Measurements from ENCODE around the gene TRNAU1AP.
"Not testable (repeated sequence)": the region's sequence is repeated elsewhere in the genome, so short reads cannot be mapped to it uniquely, and the experiment has no call there.

Gene TRNAU1AP

GRCh38 chr1:28537457-28538199 is 15.3 kb upstream of the TRNAU1AP start:
- no peak for DNase-seq
- Histone ChIP-seq H2BK5ac (ENCODE audit: low read length) (no peak overlapping the region), H3K4ac (ENCODE audit: low read depth, low read length) (no peak overlapping the region), H3K9ac (ENCODE audit: low read length) (no peak overlapping the region), H2AK5ac (ENCODE audit: low read length) (no peak overlapping the region), H3K79me2 (ENCODE audit: control insufficient read depth, insufficient read depth, low read length) (no peaks in the 10 kb centered on the region), H3K4me3 (ENCODE audit: low read length) (no peak overlapping the region), H3K36me3 (ENCODE audit: control insufficient read depth, insufficient read depth, low read length) (peaks cover 23% of the 10 kb centered on the region), H3K4me1 (ENCODE audit: control insufficient read depth, low read depth, low read length) (no peaks in the 10 kb centered on the region), H2BK15ac (replicated peaks; ENCODE audit: low read depth) (no peak overlapping the region), H4K8ac (ENCODE audit: low read depth, low read length) (no peak overlapping the region), H2BK120ac (ENCODE audit: low read depth, low read length) (no peak overlapping the region), H3K4me2 (ENCODE audit: low read length) (no peak overlapping the region), H3K56ac (ENCODE audit: low read length) (no peak overlapping the region), H3K23ac (ENCODE audit: low read length) (no peak overlapping the region), H3K27ac (ENCODE audit: low read depth, low read length) (no peak overlapping the region), H4K5ac (ENCODE audit: low read length) (no peak overlapping the region), H3K27me3 (ENCODE audit: insufficient read depth, low read length, poor library complexity) (no peaks in the 10 kb centered on the region), H3K18ac (ENCODE audit: low read length) (no peak overlapping the region), H3K79me1 (ENCODE audit: low read length) (no peaks in the 10 kb centered on the region)
- WGBS (ENCODE audit: extremely low coverage, insufficient coverage, low lambda C conversion rate) = no CpG with 5 or more reads among the region's 8 CpGs

- Histone ChIP-seq H3K23ac (ENCODE audit: low read length) (no peak overlapping the region), H3K79me2 (ENCODE audit: control insufficient read depth, insufficient read depth, low read length) (no peaks in the 10 kb centered on the region), H3K79me1 (ENCODE audit: low read length) (no peaks in the 10 kb centered on the region), H3K9ac (ENCODE audit: low read length) (no peak overlapping the region), H2BK120ac (ENCODE audit: low read depth, low read length) (no peak overlapping the region), H3K27ac (ENCODE audit: low read depth, low read length) (no peak overlapping the region), H3K4me3 (ENCODE audit: low read length) (no peak overlapping the region), H3K4me1 (ENCODE audit: control insufficient read depth, low read depth, low read length) (no peaks in the 10 kb centered on the region), H3K27me3 (ENCODE audit: insufficient read depth, low read length, poor library complexity) (no peaks in the 10 kb centered on the region), H2BK15ac (replicated peaks; ENCODE audit: low read depth) (no peak overlapping the region), H4K8ac (ENCODE audit: low read depth, low read length) (no peak overlapping the region), H3K4ac (ENCODE audit: low read depth, low read length) (no peak overlapping the region), H2BK5ac (ENCODE audit: low read length) (no peak overlapping the region), H3K4me2 (ENCODE audit: low read length) (no peak overlapping the region), H3K56ac (ENCODE audit: low read length) (no peak overlapping the region), H4K5ac (ENCODE audit: low read length) (no peak overlapping the region), H3K36me3 (ENCODE audit: control insufficient read depth, insufficient read depth, low read length) (peaks cover 23% of the 10 kb centered on the region), H2AK5ac (ENCODE audit: low read length) (no peak overlapping the region), H3K18ac (ENCODE audit: low read length) (no peak overlapping the region)
- no peak for DNase-seq
- no CpG with 5 or more reads among the region's 6 CpGs for WGBS (ENCODE audit: extremely low coverage, insufficient coverage, low lambda C conversion rate)
These were observed 14.6 kb upstream of the TRNAU1AP start for GRCh38 chr1:28538286-28538685.

- H2BK5ac ChIP-seq (ENCODE audit: low read length) = no peak overlapping the region
- H3K27me3 ChIP-seq (ENCODE audit: insufficient read depth, low read length, poor library complexity) = no peaks in the 10 kb centered on the region
- no peak overlapping the region for H4K8ac ChIP-seq (ENCODE audit: low read depth, low read length)
- no peak overlapping the region for H2BK120ac ChIP-seq (ENCODE audit: low read depth, low read length)
- no peak overlapping the region for H3K23ac ChIP-seq (ENCODE audit: low read length)
- H4K5ac ChIP-seq (ENCODE audit: low read length) = no peak overlapping the region
- H3K4me3 ChIP-seq (ENCODE audit: low read length) = no peak overlapping the region
- no peak overlapping the region for H3K56ac ChIP-seq (ENCODE audit: low read length)
- H3K79me2 ChIP-seq (ENCODE audit: control insufficient read depth, insufficient read depth, low read length) = no peaks in the 10 kb centered on the region
- no CpG with 5 or more reads among the region's 7 CpGs for WGBS (ENCODE audit: extremely low coverage, insufficient coverage, low lambda C conversion rate)
- H3K27ac ChIP-seq (ENCODE audit: low read depth, low read length) = no peak overlapping the region
- peak; percentile 29 for DNase-seq
- H3K18ac ChIP-seq (ENCODE audit: low read length) = no peak overlapping the region
- peaks cover 19% of the 10 kb centered on the region for H3K36me3 ChIP-seq (ENCODE audit: control insufficient read depth, insufficient read depth, low read length)
- H3K4me2 ChIP-seq (ENCODE audit: low read length) = no peak overlapping the region
- no peak overlapping the region for H3K4ac ChIP-seq (ENCODE audit: low read depth, low read length)
- no peak overlapping the region for H2BK15ac ChIP-seq (replicated peaks; ENCODE audit: low read depth)
- no peak overlapping the region for H2AK5ac ChIP-seq (ENCODE audit: low read length)
- H3K4me1 ChIP-seq (ENCODE audit: control insufficient read depth, low read depth, low read length) = no peaks in the 10 kb centered on the region
- H3K9ac ChIP-seq (ENCODE audit: low read length) = no peak overlapping the region
- H3K79me1 ChIP-seq (ENCODE audit: low read length) = no peaks in the 10 kb centered on the region
These were observed 12.2 kb upstream of the TRNAU1AP start for GRCh38 chr1:28540651-28541050.

DNA sequence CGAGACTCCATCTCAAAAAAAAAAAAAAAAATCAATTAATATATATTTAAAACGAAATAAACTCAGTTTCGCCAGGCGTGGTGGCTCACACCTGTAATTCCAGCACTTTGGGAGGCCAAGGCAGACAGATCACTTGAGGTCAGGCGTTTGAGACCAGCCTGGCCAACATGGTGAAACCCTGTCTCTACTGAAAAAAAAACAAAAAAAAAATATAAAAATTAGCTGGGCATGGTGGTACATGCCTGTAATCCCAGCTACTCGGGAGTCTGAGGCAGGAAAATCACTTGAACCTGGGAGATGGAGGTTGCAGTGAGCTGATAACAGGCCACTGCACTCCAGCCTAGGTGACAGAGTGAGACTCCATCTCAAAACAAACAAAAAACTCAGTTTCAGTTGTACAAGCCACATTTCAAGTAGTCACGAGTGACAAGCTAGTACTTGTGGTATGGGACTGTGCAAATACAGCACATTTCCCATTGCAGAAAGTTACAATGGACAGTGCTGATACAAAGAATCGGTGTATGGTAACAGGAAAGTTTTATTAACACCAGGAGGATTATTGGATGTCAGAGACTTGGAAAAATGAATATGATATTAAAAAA is 11.4 kb upstream of the TRNAU1AP start:
- H3K18ac ChIP-seq (ENCODE audit: low read length); H3K4me3 ChIP-seq (ENCODE audit: low read length); H4K8ac ChIP-seq (ENCODE audit: low read depth, low read length); DNase-seq; H3K79me1 ChIP-seq (ENCODE audit: low read length); H3K9ac ChIP-seq (ENCODE audit: low read length); H3K79me2 ChIP-seq (ENCODE audit: control insufficient read depth, insufficient read depth, low read length); H3K27me3 ChIP-seq (ENCODE audit: insufficient read depth, low read length, poor library complexity); H2BK120ac ChIP-seq (ENCODE audit: low read depth, low read length); H3K23ac ChIP-seq (ENCODE audit: low read length); H2BK5ac ChIP-seq (ENCODE audit: low read length); H2AK5ac ChIP-seq (ENCODE audit: low read length); H3K4me1 ChIP-seq (ENCODE audit: control insufficient read depth, low read depth, low read length); H3K27ac ChIP-seq (ENCODE audit: low read depth, low read length); H2BK15ac ChIP-seq (replicated peaks; ENCODE audit: low read depth); H4K5ac ChIP-seq (ENCODE audit: low read length); H3K4me2 ChIP-seq (ENCODE audit: low read length); H3K56ac ChIP-seq (ENCODE audit: low read length); H3K4ac ChIP-seq (ENCODE audit: low read depth, low read length): not testable (repeated sequence)
- peaks cover 13% of the 10 kb centered on the region for H3K36me3 ChIP-seq (ENCODE audit: control insufficient read depth, insufficient read depth, low read length)
- WGBS (ENCODE audit: extremely low coverage, insufficient coverage, low lambda C conversion rate) = no CpG with 5 or more reads among the region's 8 CpGs

DNA sequence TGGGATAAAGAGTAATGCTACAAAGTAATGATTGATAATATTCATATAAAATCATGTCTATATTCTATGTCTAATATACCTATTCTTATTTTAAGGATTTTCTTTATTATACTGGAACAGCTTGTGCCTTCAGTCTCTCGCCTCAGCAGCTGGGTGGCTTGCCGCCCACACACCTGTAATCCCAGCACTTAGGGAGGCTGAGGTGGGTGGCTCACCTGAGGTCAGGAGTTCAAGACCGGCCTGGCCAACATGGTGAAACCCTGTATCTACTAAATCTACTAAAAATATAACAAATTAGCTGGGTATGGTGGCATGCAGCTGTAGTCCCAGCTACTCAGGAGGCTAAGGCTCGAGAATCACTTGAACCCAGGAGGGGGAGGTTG is 7.6 kb upstream of the TRNAU1AP start:
- H3K79me1 ChIP-seq (ENCODE audit: low read length) = no peaks in the 10 kb centered on the region
- H3K27ac ChIP-seq (ENCODE audit: low read depth, low read length) = no peak overlapping the region
- no peak overlapping the region for H3K4me3 ChIP-seq (ENCODE audit: low read length)
- H3K36me3 ChIP-seq (ENCODE audit: control insufficient read depth, insufficient read depth, low read length) = no peaks in the 10 kb centered on the region
- H3K27me3 ChIP-seq (ENCODE audit: insufficient read depth, low read length, poor library complexity) = no peaks in the 10 kb centered on the region
- no peak overlapping the region for H3K23ac ChIP-seq (ENCODE audit: low read length)
- H3K18ac ChIP-seq (ENCODE audit: low read length) = no peak overlapping the region
- H4K8ac ChIP-seq (ENCODE audit: low read depth, low read length) = no peak overlapping the region
- no peaks in the 10 kb centered on the region for H3K79me2 ChIP-seq (ENCODE audit: control insufficient read depth, insufficient read depth, low read length)
- H2AK5ac ChIP-seq (ENCODE audit: low read length) = no peak overlapping the region
- no peak for DNase-seq
- no peak overlapping the region for H2BK5ac ChIP-seq (ENCODE audit: low read length)
- H4K5ac ChIP-seq (ENCODE audit: low read length) = no peak overlapping the region
- no CpG with 5 or more reads among the region's 4 CpGs for WGBS (ENCODE audit: extremely low coverage, insufficient coverage, low lambda C conversion rate)
- H3K9ac ChIP-seq (ENCODE audit: low read length) = no peak overlapping the region
- no peaks in the 10 kb centered on the region for H3K4me1 ChIP-seq (ENCODE audit: control insufficient read depth, low read depth, low read length)
- no peak overlapping the region for H3K4me2 ChIP-seq (ENCODE audit: low read length)
- H3K56ac ChIP-seq (ENCODE audit: low read length) = no peak overlapping the region
- no peak overlapping the region for H2BK120ac ChIP-seq (ENCODE audit: low read depth, low read length)
- H2BK15ac ChIP-seq (replicated peaks; ENCODE audit: low read depth) = no peak overlapping the region
- H3K4ac ChIP-seq (ENCODE audit: low read depth, low read length) = no peak overlapping the region

- Histone ChIP-seq H2BK120ac (ENCODE audit: low read depth, low read length) (no peak overlapping the region), H3K18ac (ENCODE audit: low read length) (no peak overlapping the region), H3K4me1 (ENCODE audit: control insufficient read depth, low read depth, low read length) (no peaks in the 10 kb centered on the region), H3K4me2 (ENCODE audit: low read length) (no peak overlapping the region), H3K4me3 (ENCODE audit: low read length) (no peak overlapping the region), H2BK15ac (replicated peaks; ENCODE audit: low read depth) (no peak overlapping the region), H4K8ac (ENCODE audit: low read depth, low read length) (no peak overlapping the region), H3K27me3 (ENCODE audit: insufficient read depth, low read length, poor library complexity) (no peaks in the 10 kb centered on the region), H3K9ac (ENCODE audit: low read length) (no peak overlapping the region), H3K79me1 (ENCODE audit: low read length) (no peaks in the 10 kb centered on the region), H3K23ac (ENCODE audit: low read length) (no peak overlapping the region), H2BK5ac (ENCODE audit: low read length) (no peak overlapping the region), H3K4ac (ENCODE audit: low read depth, low read length) (no peak overlapping the region), H3K27ac (ENCODE audit: low read depth, low read length) (no peak overlapping the region), H3K36me3 (ENCODE audit: control insufficient read depth, insufficient read depth, low read length) (no peaks in the 10 kb centered on the region), H3K56ac (ENCODE audit: low read length) (no peak overlapping the region), H2AK5ac (ENCODE audit: low read length) (no peak overlapping the region), H3K79me2 (ENCODE audit: control insufficient read depth, insufficient read depth, low read length) (no peaks in the 10 kb centered on the region), H4K5ac (ENCODE audit: low read length) (no peak overlapping the region)
- no CpG with 5 or more reads among the region's 3 CpGs for WGBS (ENCODE audit: extremely low coverage, insufficient coverage, low lambda C conversion rate)
- DNase-seq = no peak
These were observed 4.6 kb upstream of the TRNAU1AP start for GRCh38 chr1:28548318-28548717.

All from mesendoderm (in vitro differentiated cells).